K562 (cell line): ENCODE measurements around the gene DOCK3. TPM values are rescaled to one million over a fixed set of nuclear protein-coding genes. Genes with fewer than 3 reads are reported as not detected.

Experiments
- ATAC-seq: fragments of 200-7000 bp; cut with Tn5 transposase; 3 replicates; pipeline ENCODE4 v1.9.1; 2020; ENCODE audit warnings: moderate library complexity
- BruUV-seq: library from RNA; stranded (reverse); fragments of 400-500 nt; replicated peaks from 2 replicates; lab custom pipeline; 2021; lab: Mats Ljungman, UMichigan
- CTCF ChIA-PET: fragments of 300-600 bp; formaldehyde crosslinking; extraction: SDS; loops from one replicate; lab custom pipeline; 2021; ENCODE audit warnings: low intra/inter-chr PET ratio; lab: Yijun Ruan, JAX
- POLR2A ChIA-PET: fragments of 300-600, 350-650 bp; sonication (Branson Sonifier 250); formaldehyde crosslinking; extraction: SDS; loops from one replicate; lab custom pipeline; 2021; ENCODE audit warnings: antibody characterized with exemption, inconsistent platforms; lab: Yijun Ruan, JAX
- DNase-seq, 4 experiments: peaks; one replicate each; pipeline versions ENCODE4 v3.0.0 to v3.0.0-alpha.2; 2011 to 2018; ENCODE audit warnings: low spot score in 3 of 4, mixed read lengths in 3 of 4; ENCODE audit errors: extremely low read depth in 1 of 4
- FAIRE-seq: peaks from 2 replicates; lab custom pipeline; 2011; peaks lifted over from hg19 to GRCh38; lab: Jason Lieb, UNC
- H2AFZ ChIP-seq: 2 replicates; pipeline ENCODE4 v1.6.0; 2011; ENCODE audit warnings: low read depth, low read length, control low read depth, inconsistent platforms
- H3K27ac ChIP-seq: fragments of 200-600 bp; 3 replicates; pipeline ENCODE4 v1.8.0; 2011; ENCODE audit warnings: low read depth, mild to moderate bottlenecking, control low read depth, inconsistent platforms, low read length, moderate library complexity, mixed read lengths; ENCODE audit errors: extremely low read depth
- H3K27me3 ChIP-seq, 2 experiments: fragments of 300-600 bp in 1 of 2; 2 replicates in 1 of 2; 3 replicates in 1 of 2; pipeline versions ENCODE4 v1.6.0 to v1.8.0; 2011; ENCODE audit warnings: inconsistent platforms in 2 of 2, low read length in 2 of 2, mild to moderate bottlenecking in 1 of 2, mixed read lengths in 1 of 2, moderate library complexity in 1 of 2; ENCODE audit not compliant: control insufficient read depth in 2 of 2, insufficient read depth in 2 of 2
- H3K36me3 ChIP-seq: fragments of 300-600 bp; 3 replicates; pipeline ENCODE4 v1.8.0; 2011; ENCODE audit warnings: mild to moderate bottlenecking, low read length, inconsistent platforms; ENCODE audit not compliant: control insufficient read depth, insufficient read depth
- H3K4me1 ChIP-seq, 2 experiments: fragments of 200-600 bp in 1 of 2; replicated peaks in 1 of 2; 2 replicates in 1 of 2; 3 replicates in 1 of 2; pipeline versions ENCODE4 v1.5.1 to v1.8.0; 2011; ENCODE audit warnings: inconsistent platforms in 2 of 2, low read length in 2 of 2, mild to moderate bottlenecking in 1 of 2, mixed read lengths in 1 of 2, moderate library complexity in 1 of 2; ENCODE audit not compliant: control insufficient read depth in 2 of 2, insufficient read depth in 2 of 2
- H3K4me2 ChIP-seq: 2 replicates; pipeline ENCODE4 v1.6.1; 2011; ENCODE audit warnings: low read length, control low read depth, inconsistent platforms, mixed read lengths; ENCODE audit not compliant: insufficient read depth
- H3K4me3 ChIP-seq: fragments of 200-600 bp; sonication (generic), shearing (Covaris generic); 2 replicates; pipeline ENCODE4 v1.5.1; 2016; ENCODE audit warnings: control low read depth, inconsistent platforms
- H3K79me2 ChIP-seq: fragments of 200-600 bp; 3 replicates; pipeline ENCODE4 v1.8.0; 2011; ENCODE audit warnings: low read length, inconsistent platforms; ENCODE audit not compliant: control insufficient read depth, insufficient read depth
- H3K9ac ChIP-seq, 2 experiments: 2 replicates each; pipeline versions ENCODE4 v1.6.0 to v1.6.1; 2011; ENCODE audit warnings: low read depth in 2 of 2, low read length in 2 of 2, control low read depth in 1 of 2, inconsistent platforms in 1 of 2, mild to moderate bottlenecking in 1 of 2, mixed read lengths in 1 of 2; ENCODE audit not compliant: insufficient read depth in 1 of 2
- H3K9me1 ChIP-seq: one replicate; pipeline ENCODE4 v1.6.0; 2011; ENCODE audit warnings: inconsistent platforms, mild to moderate bottlenecking, low read length, moderate library complexity; ENCODE audit not compliant: control insufficient read depth, insufficient read depth
- H3K9me3 ChIP-seq: replicated peaks from 2 replicates; pipeline ENCODE4 v1.5.1; 2011; ENCODE audit warnings: low read depth, low read length, inconsistent platforms; ENCODE audit not compliant: control insufficient read depth, insufficient read depth
- H4K20me1 ChIP-seq: replicated peaks from 2 replicates; pipeline ENCODE4 v1.6.1; 2011; ENCODE audit warnings: low read length, inconsistent platforms, mixed read lengths; ENCODE audit not compliant: control insufficient read depth, insufficient read depth
- BACH1 ChIP-seq: fragments of 200-800 bp; sonication (Bioruptor generic); IDR thresholded peaks from 2 replicates; pipeline ENCODE4 v1.6.1; 2016; ENCODE audit warnings: missing genetic modification characterization, missing compliant biosample characterization
- CXXC5 ChIP-seq: fragments of 250-450 bp; sonication (Bioruptor Pico); IDR thresholded peaks from 2 replicates; pipeline ENCODE4 v1.8.0; 2022; ENCODE audit warnings: inconsistent platforms, mild to moderate bottlenecking, moderate library complexity
- ELF4 ChIP-seq: fragments of 450-650 bp; formaldehyde crosslinking; IDR thresholded peaks from 2 replicates; pipeline ENCODE4 v1.4.0; 2022; ENCODE audit warnings: missing genetic modification characterization
- ESRRA ChIP-seq: fragments of 450-650 bp; IDR thresholded peaks from 2 replicates; pipeline ENCODE4 v1.6.1; 2014; ENCODE audit warnings: low read depth, mild to moderate bottlenecking, moderate library complexity, borderline replicate concordance
- ETV6 ChIP-seq, 3 experiments: fragments of 150-350 bp in 1 of 3; sonication (generic) in 1 of 3; formaldehyde crosslinking in 1 of 3; IDR thresholded peaks; 2 replicates each; pipeline versions ENCODE4 v1.6.1 to v1.8.0; 2014 to 2022; ENCODE audit warnings: borderline replicate concordance in 2 of 3, low read depth in 2 of 3, antibody characterized with exemption in 1 of 3, low read length in 1 of 3, mild to moderate bottlenecking in 1 of 3, missing genetic modification reagents in 1 of 3
- FOXM1 ChIP-seq, 2 experiments: fragments of 450-650 bp in 1 of 2; sonication (generic) in 1 of 2; formaldehyde crosslinking in 1 of 2; IDR thresholded peaks; 2 replicates each; pipeline versions ENCODE4 v1.6.1 to v1.9.0; 2017 to 2022; ENCODE audit warnings: low read depth in 2 of 2, mild to moderate bottlenecking in 2 of 2, missing genetic modification reagents in 1 of 2, moderate library complexity in 1 of 2
- HDGF ChIP-seq: fragments of 450-650 bp; IDR thresholded peaks from 2 replicates; pipeline ENCODE4 v1.6.1; 2016
- HOXB6 ChIP-seq: fragments of 250-450 bp; sonication (Bioruptor Pico); IDR thresholded peaks from 2 replicates; pipeline ENCODE4 v1.5.1; 2022; ENCODE audit warnings: mild to moderate bottlenecking, borderline replicate concordance
- NBN ChIP-seq: fragments of 450-650 bp; IDR thresholded peaks from 2 replicates; pipeline ENCODE4 v1.6.1; 2016; ENCODE audit warnings: low read depth, mild to moderate bottlenecking
- NCOA6 ChIP-seq: fragments of 450-650 bp; IDR thresholded peaks from 2 replicates; pipeline ENCODE4 v1.6.1; 2017; ENCODE audit warnings: mild to moderate bottlenecking
- NFE2L1 ChIP-seq: fragments of 450-650 bp; IDR thresholded peaks from 2 replicates; pipeline ENCODE4 v1.6.1; 2016; ENCODE audit warnings: missing genetic modification characterization, low read depth, mild to moderate bottlenecking, missing compliant biosample characterization, moderate library complexity, borderline replicate concordance
- PHB2 ChIP-seq: fragments of 450-650 bp; IDR thresholded peaks from 2 replicates; pipeline ENCODE4 v1.6.1; 2017; ENCODE audit warnings: low read depth
- POLR3G ChIP-seq: IDR thresholded peaks from 2 replicates; pipeline ENCODE4 v1.6.1; 2011; ENCODE audit not compliant: insufficient read length, insufficient replicate concordance; ENCODE audit errors: extremely low read depth
- RAD51 ChIP-seq: fragments of 450-650 bp; IDR thresholded peaks from 2 replicates; pipeline ENCODE4 v1.7.1; 2016; ENCODE audit warnings: low read depth, mild to moderate bottlenecking, borderline replicate concordance
- SRSF1 ChIP-seq: fragments of 200-400 bp; formaldehyde crosslinking; IDR thresholded peaks from 2 replicates; pipeline ENCODE4 v1.6.1; 2017; ENCODE audit warnings: mild to moderate bottlenecking, low read depth, low read length, moderate library complexity
- ZNF174 ChIP-seq: fragments of 250-450 bp; sonication (Bioruptor Pico); IDR thresholded peaks from 2 replicates; pipeline ENCODE4 v1.4.0; 2020; ENCODE audit warnings: mild to moderate bottlenecking
- whole genome bisulfite sequencing: fragments of 100-300 bp; shearing (Covaris generic); methylation state at CpG from one replicate; pipeline ENCODE4 v1.1.6; 2016; ENCODE audit warnings: low coverage, mixed read lengths; ENCODE audit not compliant: insufficient coverage; ENCODE audit errors: missing lambda C conversion rate; 5-methylcytosine and 5-hydroxymethylcytosine counted together
- in situ Hi-C: fragments of 300-500 bp; cut with MboI; formaldehyde crosslinking; loops from 4 replicates; pipeline ENCODE4 v1.15.0; 2018; ENCODE audit warnings: inconsistent platforms, mixed read lengths
- intact Hi-C: fragments of 100-400 bp; cut with micrococcal nuclease; formaldehyde crosslinking; loops from 2 replicates; pipeline ENCODE4 v1.14.2; 2022
- polyA plus RNA-seq, 8 experiments: library from polyadenylated mRNA; depleted of rRNA in 4 of 8; stranded (reverse) in 5 of 8; unstranded in 3 of 8; fragments of >200 nt; fragmentation: Nextera tagmentation in 2 of 8; fragmentation: Illumina TruSeq in 1 of 8; extraction: Ambion mirVana in 2 of 8; extraction: Trizol in 1 of 8; gene quantifications; 2 replicates each; pipeline versions ENCODE4 v1.2.1 to v1.2.3, GENCODE V29; 2011 to 2014; ENCODE audit warnings: inconsistent platforms in 1 of 8, missing spikeins in 1 of 8
- total RNA-seq, 7 experiments: library from RNA; depleted of rRNA in 6 of 7; stranded (reverse); fragments of >200 nt in 6 of 7; fragmentation: Illumina TruSeq in 2 of 7; extraction: Trizol in 2 of 7; gene quantifications; 2 replicates each; pipeline versions ENCODE4 v1.2.1 to v1.2.3, GENCODE V29; 2011 to 2021; ENCODE audit warnings: low replicate concordance in 1 of 7
- TF ChIP-seq, protein P1 (sequence below): IDR thresholded peaks from 2 replicates; pipeline ENCODE4 v1.6.1; 2014; ENCODE audit warnings: antibody characterized with exemption
- TF ChIP-seq, protein P2 (sequence below): IDR thresholded peaks from 2 replicates; pipeline ENCODE4 v1.6.1; 2016; ENCODE audit warnings: missing genetic modification characterization, missing compliant biosample characterization

Gene DOCK3
- total and polyA plus RNA-seq, 9 of the 15 experiments (the other 6 are each of a cell fraction or from before 2014, with no cell fraction given): under 0.01 to 0.03 (median 0.01) TPM; not detected in 4

DNA sequence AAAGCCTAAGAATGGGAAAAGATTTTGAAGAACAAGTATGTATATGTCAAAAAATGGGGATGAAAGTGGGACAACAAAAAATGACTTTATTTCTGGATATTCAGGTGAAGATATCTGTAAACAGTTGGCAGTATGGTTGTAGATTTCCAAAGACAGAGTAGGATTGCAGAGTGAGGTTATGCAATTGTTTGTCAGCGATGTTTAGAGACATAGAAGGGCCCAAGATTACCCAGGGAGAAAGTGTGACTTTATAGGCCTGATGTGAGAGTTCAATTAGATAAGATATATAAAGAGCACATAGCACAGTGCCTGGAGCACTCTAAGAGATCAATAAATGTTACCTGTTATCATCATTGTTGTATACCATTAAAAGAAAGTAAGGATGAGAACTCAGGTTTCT is 319.8 kb downstream of the DOCK3 start (continued):
- TF ChIP-seq, protein P1, sequence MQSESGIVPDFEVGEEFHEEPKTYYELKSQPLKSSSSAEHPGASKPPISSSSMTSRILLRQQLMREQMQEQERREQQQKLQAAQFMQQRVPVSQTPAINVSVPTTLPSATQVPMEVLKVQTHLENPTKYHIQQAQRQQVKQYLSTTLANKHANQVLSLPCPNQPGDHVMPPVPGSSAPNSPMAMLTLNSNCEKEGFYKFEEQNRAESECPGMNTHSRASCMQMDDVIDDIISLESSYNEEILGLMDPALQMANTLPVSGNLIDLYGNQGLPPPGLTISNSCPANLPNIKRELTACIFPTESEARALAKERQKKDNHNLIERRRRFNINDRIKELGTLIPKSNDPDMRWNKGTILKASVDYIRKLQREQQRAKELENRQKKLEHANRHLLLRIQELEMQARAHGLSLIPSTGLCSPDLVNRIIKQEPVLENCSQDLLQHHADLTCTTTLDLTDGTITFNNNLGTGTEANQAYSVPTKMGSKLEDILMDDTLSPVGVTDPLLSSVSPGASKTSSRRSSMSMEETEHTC: no peak
- TF ChIP-seq NBN (no peak), NFE2L1 (tag) (no peak), HDGF (no peak), ETV6 (IDR thresholded peaks at IDR 0.05; ENCODE audit: borderline replicate concordance in 1 of 2, low read depth in 2 of 2, low read length in 1 of 2) (no peak), ETV6 (CRISPR knock-in tag; IDR thresholded peaks at IDR 0.05; ENCODE audit: borderline replicate concordance) (no peak), ZNF174 (CRISPR knock-in tag) (no peak)

DNA sequence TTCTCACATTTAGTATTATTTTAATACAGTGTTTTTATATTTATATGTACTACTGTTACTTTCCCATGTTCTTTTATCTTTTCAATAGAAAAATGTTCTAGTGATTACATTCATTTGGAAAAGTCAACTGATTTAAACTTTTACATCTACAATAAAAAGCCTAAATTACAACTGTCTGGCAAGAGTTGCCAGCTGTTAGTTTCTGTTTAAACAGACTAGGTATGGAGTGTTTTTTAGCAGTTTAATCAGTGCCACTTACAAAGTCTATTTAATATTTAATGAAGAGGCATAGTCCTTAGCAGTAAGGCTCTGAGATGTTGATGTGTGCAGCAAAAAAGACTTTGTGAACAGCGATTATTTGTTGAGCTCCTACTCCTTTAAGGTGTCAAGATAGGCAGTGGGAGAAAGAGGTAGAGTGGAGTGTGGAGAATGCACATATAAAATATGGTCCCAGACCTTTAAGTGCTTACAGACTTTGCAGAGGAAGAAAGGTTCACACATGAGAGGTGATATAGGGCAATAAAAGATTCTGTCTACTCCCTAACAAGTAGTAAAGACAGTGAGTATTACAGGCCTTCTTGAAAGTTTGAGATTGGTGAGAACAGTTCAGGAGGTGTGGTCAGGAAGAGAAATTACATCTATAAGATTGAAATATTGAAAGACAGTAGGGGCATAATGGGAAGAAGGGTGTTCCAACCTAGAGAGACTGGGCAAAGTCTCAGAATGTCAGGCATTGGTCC is 320.5 kb downstream of the DOCK3 start:
- Histone ChIP-seq H3K4me3 (no peak overlapping the region), H3K4me1 (no peaks in the 10 kb centered on the region), H3K9me1 (no peaks in the 10 kb centered on the region), H2AFZ (no peak overlapping the region), H3K27ac (no peak overlapping the region), H3K36me3 (no peaks in the 10 kb centered on the region), H3K4me2 (no peak overlapping the region), H3K27me3 (no peaks in the 10 kb centered on the region), H3K79me2 (no peaks in the 10 kb centered on the region), H4K20me1 (no peaks in the 10 kb centered on the region), H3K9ac (no peak overlapping the region), H3K9me3 (no peaks in the 10 kb centered on the region)
- CTCF ChIA-PET: no interaction called here
- no TSS peak for BruUV-seq
- in situ Hi-C loops: no loop called here
- intact Hi-C loops: no loop called here
- no peak for ATAC-seq
- 0% methylated on average over 1 of the region's 1 CpG for WGBS
- POLR2A ChIA-PET: no interaction called here
- no peak for DNase-seq
- FAIRE-seq: no peak
- TF ChIP-seq ELF4: no peak
- TF ChIP-seq, protein P2, sequence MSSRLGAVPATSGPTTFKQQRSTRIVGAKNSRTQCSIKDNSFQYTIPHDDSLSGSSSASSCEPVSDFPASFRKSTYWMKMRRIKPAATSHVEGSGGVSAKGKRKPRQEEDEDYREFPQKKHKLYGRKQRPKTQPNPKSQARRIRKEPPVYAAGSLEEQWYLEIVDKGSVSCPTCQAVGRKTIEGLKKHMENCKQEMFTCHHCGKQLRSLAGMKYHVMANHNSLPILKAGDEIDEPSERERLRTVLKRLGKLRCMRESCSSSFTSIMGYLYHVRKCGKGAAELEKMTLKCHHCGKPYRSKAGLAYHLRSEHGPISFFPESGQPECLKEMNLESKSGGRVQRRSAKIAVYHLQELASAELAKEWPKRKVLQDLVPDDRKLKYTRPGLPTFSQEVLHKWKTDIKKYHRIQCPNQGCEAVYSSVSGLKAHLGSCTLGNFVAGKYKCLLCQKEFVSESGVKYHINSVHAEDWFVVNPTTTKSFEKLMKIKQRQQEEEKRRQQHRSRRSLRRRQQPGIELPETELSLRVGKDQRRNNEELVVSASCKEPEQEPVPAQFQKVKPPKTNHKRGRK (tag): no peak
- no peak for TF ChIP-seq ESRRA
- TF ChIP-seq SRSF1: no peak
- no peak for TF ChIP-seq HOXB6 (CRISPR knock-in tag)
- TF ChIP-seq FOXM1 (IDR thresholded peaks at IDR 0.05; ENCODE audit: low read depth): no peak
- TF ChIP-seq FOXM1 (CRISPR knock-in tag; IDR thresholded peaks at IDR 0.05; ENCODE audit: low read depth): no peak
- TF ChIP-seq POLR3G: no peak
- no peak for TF ChIP-seq NCOA6
- no peak for TF ChIP-seq RAD51
- TF ChIP-seq PHB2: no peak
- no peak for TF ChIP-seq CXXC5 (CRISPR knock-in tag)
- TF ChIP-seq BACH1: no peak
